ENCODE data around the gene TBPL2.

DNA sequence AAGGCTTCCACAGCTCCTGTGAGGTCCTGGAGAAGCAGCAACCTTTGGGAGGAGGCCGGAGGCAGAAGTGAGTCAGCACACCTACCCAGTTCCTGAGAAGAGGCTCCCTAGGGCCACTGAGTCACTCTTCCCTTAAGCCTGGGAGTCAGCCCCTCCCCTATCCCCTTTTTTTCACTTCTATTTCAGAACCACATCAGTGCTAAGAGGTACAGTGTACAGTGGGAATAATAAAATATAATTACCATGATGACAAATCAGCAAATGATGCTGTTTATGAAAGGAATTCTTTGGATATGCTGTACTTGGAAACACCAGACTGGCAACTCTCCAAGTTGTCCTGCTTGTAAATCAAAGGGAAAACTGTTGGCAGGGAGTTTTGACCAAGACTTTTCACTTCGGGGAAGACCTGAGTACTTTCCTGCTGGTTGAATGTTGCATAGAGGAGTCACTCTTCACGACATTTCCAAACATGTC, 7.8 kb upstream of the TBPL2 start:
- TF ChIP-seq EZH2phosphoT487 (IDR thresholded peaks at IDR 0.05; ENCODE audit: insufficient read depth, low read depth) (peak; percentile 94), EZH2 (IDR thresholded peaks at IDR 0.05; ENCODE audit: insufficient read depth, poor library complexity, severe bottlenecking) (no peak)

Measured in GM23248 (cell line).